ENCODE results near the gene IL1R1. TPM values are rescaled to one million over a fixed set of nuclear protein-coding genes. Genes with fewer than 3 reads are reported as not detected.

IL1R1 gene
- polyA plus RNA-seq, 1 donor (not counting 4 experiments of a cell fraction or from before 2014, with no cell fraction given), result 7.5 TPM

DNA sequence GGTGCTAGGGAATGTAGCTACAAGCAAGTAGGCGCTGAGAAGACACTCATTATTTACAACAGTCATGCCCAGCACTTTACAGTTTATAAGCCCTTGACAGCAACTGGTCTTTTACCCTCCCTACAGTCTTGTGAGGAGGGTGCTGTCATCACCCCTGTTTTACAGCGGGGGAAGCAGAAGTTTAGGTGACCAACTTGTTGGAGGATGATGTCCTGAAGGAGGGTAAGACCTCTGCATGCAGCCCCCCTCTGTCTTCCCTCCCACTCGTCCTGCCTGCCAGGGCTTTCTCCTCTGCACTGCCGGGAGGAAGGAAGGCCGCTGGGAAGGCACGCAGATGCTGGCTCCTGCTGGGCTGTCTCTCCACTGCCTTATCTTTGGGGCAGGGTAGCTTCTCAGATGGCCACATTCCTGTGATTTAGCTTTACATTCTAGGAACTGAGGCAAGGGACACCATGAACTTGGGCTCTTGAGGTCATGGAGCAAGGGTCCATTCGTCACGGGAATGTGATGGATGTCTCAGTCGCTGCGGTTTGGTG is 972 bp downstream of the IL1R1 start:
- peak overlapping the region; percentile 43 to 72 (median 61) for H3K4me3 ChIP-seq (ENCODE audit: control insufficient read depth in 2 of 3, extremely low read depth in 1 of 3, insufficient read depth in 2 of 3, low read depth in 1 of 3, low read length in 3 of 3)
- FAIRE-seq (no peak), DNase-seq (ENCODE audit: low read depth, low spot score) (no peak)
- H3K79me2 ChIP-seq (ENCODE audit: control insufficient read depth, insufficient read depth, low read length), result no peaks in the 10 kb centered on the region
- no peaks in the 10 kb centered on the region for H3K27me3 ChIP-seq (ENCODE audit: control insufficient read depth, extremely low read depth, insufficient read depth, low read length)
- peaks cover 3% of the 10 kb centered on the region for H3K4me1 ChIP-seq (ENCODE audit: control insufficient read depth, extremely low read depth, insufficient read depth, low read length)
- TF ChIP-seq EZH2 (IDR thresholded peaks at IDR 0.05; ENCODE audit: low read length), result no peak
- TF ChIP-seq, protein P1, sequence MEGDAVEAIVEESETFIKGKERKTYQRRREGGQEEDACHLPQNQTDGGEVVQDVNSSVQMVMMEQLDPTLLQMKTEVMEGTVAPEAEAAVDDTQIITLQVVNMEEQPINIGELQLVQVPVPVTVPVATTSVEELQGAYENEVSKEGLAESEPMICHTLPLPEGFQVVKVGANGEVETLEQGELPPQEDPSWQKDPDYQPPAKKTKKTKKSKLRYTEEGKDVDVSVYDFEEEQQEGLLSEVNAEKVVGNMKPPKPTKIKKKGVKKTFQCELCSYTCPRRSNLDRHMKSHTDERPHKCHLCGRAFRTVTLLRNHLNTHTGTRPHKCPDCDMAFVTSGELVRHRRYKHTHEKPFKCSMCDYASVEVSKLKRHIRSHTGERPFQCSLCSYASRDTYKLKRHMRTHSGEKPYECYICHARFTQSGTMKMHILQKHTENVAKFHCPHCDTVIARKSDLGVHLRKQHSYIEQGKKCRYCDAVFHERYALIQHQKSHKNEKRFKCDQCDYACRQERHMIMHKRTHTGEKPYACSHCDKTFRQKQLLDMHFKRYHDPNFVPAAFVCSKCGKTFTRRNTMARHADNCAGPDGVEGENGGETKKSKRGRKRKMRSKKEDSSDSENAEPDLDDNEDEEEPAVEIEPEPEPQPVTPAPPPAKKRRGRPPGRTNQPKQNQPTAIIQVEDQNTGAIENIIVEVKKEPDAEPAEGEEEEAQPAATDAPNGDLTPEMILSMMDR (optimal IDR thresholded peaks at IDR 0.05 in 1 of 3, IDR thresholded peaks at IDR 0.05 in 1 of 3, conservative IDR thresholded peaks at IDR 0.05 in 1 of 3; ENCODE audit: extremely low read depth in 1 of 3, insufficient read depth in 2 of 3, low read length in 3 of 3), result no peak
- peaks cover 21% of the 10 kb centered on the region for H3K9me3 ChIP-seq (ENCODE audit: control insufficient read depth, low read depth, low read length)
- peak overlapping the region; percentile 60 for H3K9ac ChIP-seq (ENCODE audit: control insufficient read depth, extremely low read depth, insufficient read depth, low read length)
- peak overlapping the region; percentile 76 for H3K4me2 ChIP-seq (ENCODE audit: control insufficient read depth, extremely low read depth, insufficient read depth, low read depth, low read length)
- H3K9me1 ChIP-seq (ENCODE audit: control insufficient read depth, extremely low read depth, insufficient read depth, low read length), result no peaks in the 10 kb centered on the region
- H2AFZ ChIP-seq (ENCODE audit: control insufficient read depth, low read length), result peak overlapping the region; percentile 98
- H3K27ac ChIP-seq (ENCODE audit: control insufficient read depth, insufficient read depth, low read length), result no peak overlapping the region
- no peaks in the 10 kb centered on the region for H4K20me1 ChIP-seq (ENCODE audit: control insufficient read depth, extremely low read depth, insufficient read depth, low read length)
- dilution Hi-C loops (cut with MboI; ENCODE audit: extremely low pct_ligation_motif_present, low sequenced_read_pairs), result no loop called here
- no peaks in the 10 kb centered on the region for H3K36me3 ChIP-seq (ENCODE audit: control insufficient read depth in 2 of 2, extremely low read depth in 1 of 2, insufficient read depth in 2 of 2, low read length in 2 of 2)

DNA sequence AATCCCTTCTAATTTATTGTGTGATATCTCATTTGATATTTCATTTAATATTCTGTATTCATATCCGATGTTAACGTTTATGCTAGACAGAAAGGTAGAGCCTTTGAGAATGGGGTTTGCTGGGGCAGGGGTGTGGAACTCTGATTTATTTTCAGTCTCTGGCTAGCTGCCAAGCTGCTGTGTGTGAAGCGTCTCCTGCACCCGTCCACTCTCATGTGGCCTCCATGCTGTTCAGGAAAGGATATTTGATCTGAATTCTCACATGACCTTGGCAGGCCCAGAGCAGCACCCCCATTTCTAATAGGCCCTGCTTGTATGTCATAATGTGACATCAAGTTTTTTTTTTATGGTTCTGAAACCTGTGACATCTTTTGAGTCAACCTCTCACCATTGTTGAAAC is 1.6 kb downstream of the IL1R1 start:
- peaks cover 3% of the 10 kb centered on the region for H3K4me1 ChIP-seq (ENCODE audit: control insufficient read depth, extremely low read depth, insufficient read depth, low read length)
- no peak overlapping the region for H3K9ac ChIP-seq (ENCODE audit: control insufficient read depth, extremely low read depth, insufficient read depth, low read length)
- DNase-seq (ENCODE audit: low read depth, low spot score) (no peak), FAIRE-seq (no peak)
- no peak overlapping the region for H3K4me2 ChIP-seq (ENCODE audit: control insufficient read depth, extremely low read depth, insufficient read depth, low read depth, low read length)
- H2AFZ ChIP-seq (ENCODE audit: control insufficient read depth, low read length), result no peak overlapping the region
- H3K9me3 ChIP-seq (ENCODE audit: control insufficient read depth, low read depth, low read length), result peaks cover 21% of the 10 kb centered on the region
- H3K36me3 ChIP-seq (ENCODE audit: control insufficient read depth in 2 of 2, extremely low read depth in 1 of 2, insufficient read depth in 2 of 2, low read length in 2 of 2), result no peaks in the 10 kb centered on the region
- H3K4me3 ChIP-seq (ENCODE audit: control insufficient read depth in 2 of 3, extremely low read depth in 1 of 3, insufficient read depth in 2 of 3, low read depth in 1 of 3, low read length in 3 of 3), result no peak overlapping the region
- no peaks in the 10 kb centered on the region for H3K9me1 ChIP-seq (ENCODE audit: control insufficient read depth, extremely low read depth, insufficient read depth, low read length)
- H3K79me2 ChIP-seq (ENCODE audit: control insufficient read depth, insufficient read depth, low read length), result no peaks in the 10 kb centered on the region
- TF ChIP-seq, protein P1 (optimal IDR thresholded peaks at IDR 0.05 in 1 of 3, IDR thresholded peaks at IDR 0.05 in 1 of 3, conservative IDR thresholded peaks at IDR 0.05 in 1 of 3; ENCODE audit: extremely low read depth in 1 of 3, insufficient read depth in 2 of 3, low read length in 3 of 3), result no peak
- H3K27ac ChIP-seq (ENCODE audit: control insufficient read depth, insufficient read depth, low read length), result no peak overlapping the region
- no peaks in the 10 kb centered on the region for H4K20me1 ChIP-seq (ENCODE audit: control insufficient read depth, extremely low read depth, insufficient read depth, low read length)
- dilution Hi-C loops (cut with MboI; ENCODE audit: extremely low pct_ligation_motif_present, low sequenced_read_pairs), result no loop called here
- no peaks in the 10 kb centered on the region for H3K27me3 ChIP-seq (ENCODE audit: control insufficient read depth, extremely low read depth, insufficient read depth, low read length)

Measured in keratinocyte (primary cell).